RPMI8226 (cell line): ENCODE measurements around the gene RELN.

Experiments
- DNase-seq: peaks from one replicate; pipeline ENCODE4 v3.0.0-alpha.2; 2015

RELN gene

DNA sequence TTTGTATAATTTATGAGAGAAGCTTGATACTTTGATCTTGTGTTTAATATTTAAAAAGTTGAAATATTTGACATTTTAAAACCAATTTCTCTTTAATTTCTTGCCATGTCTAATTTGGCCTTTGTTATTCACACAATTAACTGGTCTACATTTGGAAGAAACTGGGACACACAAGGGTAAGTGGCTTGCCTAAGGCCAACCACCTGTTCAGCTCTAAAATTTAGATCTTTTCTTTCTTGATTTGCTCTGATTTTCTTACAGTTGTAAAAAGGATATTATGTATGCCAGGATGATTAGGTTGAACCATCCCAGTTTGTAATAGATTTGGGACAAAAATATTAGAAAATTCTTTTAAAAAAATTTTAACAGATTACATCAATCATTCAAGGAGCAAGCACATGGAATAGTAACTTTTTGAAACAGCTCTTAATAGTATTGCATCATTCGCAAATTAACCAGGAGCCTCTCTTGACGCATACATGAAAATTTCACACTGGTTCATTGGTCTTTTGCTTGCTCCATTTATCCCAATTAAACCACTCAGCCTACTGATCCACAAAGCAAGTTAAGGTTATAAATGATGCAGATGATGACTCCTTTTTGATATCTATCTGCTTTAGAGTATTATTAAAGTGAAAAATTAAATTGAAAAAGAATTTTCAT lies 321.0 kb downstream of the RELN start:
- DNase-seq = no peak

DNA sequence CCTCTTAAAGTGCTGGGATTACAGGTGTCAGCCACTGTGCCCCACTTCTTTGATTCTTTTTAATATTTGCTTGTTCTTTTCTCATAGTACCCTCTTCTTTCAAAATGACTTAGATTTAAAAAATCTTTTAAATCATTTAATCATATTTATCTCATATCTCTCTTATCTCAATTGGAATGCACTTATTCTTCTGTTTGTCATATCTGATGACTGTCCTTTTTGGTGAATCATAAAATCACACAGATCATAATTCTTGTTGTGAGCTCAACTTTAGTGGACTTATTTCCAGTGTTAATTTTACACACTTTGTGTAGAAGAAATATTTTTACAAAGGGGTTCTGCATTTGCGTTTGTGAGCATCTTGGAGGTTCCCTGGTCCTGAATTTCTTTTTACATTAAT lies 323.1 kb downstream of the RELN start:
- no peak for DNase-seq

DNA sequence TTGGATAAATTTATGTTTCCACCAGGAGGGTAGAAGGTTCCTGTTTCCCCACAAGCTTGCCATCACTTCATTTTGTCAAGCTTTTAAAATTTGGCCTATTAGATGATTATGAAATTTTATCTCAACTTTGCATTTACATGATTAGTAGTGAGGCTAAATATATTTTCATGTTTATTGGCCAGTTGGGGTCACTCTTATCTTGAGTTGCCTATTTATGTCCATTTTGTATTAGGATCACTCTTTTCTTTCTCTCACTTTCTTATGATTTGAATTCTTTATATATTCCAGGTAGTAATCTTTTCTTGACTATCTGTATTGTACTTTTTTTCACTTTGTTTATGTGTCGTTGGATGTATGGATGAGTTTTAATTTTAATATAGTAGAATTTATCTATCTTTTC lies 324.9 kb downstream of the RELN start:
- DNase-seq = no peak

DNA sequence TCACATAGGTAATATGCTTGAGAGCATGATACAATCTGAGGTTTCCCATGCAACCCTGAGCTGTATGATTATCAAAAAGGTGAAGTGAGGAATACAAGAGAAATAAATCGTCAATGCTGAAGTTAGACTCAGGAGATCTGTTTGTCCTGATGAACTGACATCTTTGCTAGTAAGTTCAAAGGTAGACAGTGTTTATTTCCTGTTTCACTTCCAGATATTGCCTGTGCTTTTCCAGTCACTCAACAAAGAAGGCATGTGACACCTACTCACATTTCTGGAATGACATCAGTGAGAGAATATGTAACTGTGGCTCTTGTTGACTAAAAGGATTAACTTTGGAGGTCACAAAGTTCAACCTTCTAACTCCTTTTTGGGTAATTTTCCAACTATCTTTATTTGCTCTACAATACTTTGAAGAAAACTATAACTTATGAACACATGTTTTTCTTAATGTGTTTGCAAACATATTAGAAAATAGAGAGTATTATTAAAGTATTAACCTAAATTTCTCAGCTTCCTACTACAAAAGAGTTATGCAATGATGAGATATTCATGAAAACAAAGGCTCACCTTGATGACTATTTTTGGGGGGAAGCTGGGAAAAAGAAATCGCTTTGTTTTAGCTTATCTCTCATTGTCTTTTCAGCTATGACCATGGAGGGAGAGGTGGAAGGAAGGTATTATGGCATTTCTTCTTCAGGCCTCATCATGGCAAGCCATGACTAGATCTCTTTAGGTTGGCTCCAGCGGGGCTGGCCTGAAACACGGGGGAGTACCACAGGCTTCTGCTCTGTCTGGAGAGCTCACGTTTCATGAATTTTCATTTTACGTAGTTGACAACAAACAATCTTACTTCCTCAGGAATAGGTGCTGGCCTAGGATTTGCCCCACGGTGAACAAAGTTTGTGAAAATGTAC lies 328.7 kb downstream of the RELN start:
- no peak for DNase-seq

DNA sequence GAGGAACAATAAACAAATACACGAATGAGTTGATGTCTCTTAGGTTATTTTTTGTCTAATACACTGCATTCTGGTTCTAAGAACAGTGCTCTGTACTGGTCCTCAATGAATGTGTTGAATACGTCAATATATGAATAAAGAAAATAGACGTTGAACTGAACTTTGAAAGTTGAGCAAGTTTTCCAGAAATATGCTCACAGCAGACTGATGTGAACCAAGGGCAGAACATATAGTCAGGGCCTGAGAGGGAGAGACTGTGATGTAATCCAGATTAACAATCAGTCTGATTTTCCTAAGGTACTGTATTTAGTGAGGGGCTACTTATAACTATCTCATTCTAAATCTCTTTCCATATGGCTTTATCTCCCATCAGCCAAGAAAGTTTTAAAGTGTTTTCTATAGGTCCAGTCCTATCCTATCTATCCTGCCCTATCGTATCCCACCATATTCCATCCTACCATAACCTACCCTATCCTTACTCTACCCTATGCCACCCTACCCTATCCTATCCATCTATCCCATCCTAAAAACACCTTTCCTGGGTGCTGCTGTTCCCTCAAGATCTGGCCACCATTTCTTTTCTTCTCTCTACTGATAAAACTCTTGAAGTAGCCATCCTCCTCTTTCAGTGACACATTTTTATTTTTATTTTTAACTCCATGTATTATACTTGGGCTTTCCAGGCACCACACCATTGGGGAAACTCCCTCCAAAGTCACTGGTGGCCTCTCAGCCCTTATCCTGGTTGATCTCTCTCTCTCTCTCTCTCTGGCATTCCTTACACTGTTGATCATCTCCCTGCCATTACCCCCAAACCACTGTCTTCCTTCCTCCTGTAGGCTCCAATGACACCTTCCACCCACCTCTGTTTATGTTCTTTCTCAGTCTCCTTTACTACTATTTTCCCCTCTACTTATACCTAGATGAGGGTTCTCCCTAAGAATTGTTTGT lies 331.1 kb downstream of the RELN start:
- DNase-seq = no peak

DNA sequence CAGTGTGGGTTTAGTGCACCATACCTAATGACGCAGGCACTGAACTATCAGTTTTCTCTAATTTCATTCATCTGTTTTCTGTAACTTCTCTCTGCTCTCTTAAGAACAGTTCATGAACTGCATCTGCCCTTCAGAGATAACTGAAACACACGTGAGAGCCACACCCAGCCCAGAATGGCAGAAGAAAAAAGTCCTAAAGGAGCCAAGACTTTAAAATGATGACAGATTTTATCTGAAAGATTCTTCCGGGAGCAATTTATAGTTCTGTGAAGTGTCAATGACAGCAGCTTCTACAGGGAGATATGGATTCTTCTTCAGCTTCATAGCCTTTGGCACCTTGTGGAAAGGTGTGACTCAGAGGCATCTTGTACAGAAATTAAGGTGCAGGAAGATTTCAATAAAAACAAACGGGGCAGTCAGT lies 332.0 kb downstream of the RELN start:
- DNase-seq = no peak

DNA sequence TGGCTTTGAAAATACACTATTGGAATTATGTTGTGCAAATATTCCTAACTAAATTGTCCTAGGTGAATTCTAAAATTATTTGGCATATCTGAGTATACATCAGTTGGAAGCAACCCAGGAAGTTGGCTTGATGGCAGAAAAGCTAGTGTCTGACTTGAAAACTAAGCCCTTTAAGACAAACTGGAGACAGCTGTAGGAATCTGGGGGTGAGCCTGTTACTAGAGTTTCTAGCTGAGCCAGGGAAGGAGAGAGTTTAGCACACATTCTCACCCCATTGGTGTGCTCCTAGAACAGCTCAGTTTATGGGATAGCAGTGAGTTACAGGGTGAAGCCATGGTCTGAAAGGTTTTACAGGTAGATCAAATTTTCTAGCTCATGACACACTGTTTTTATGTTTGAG lies 333.2 kb downstream of the RELN start:
- DNase-seq = no peak

DNA sequence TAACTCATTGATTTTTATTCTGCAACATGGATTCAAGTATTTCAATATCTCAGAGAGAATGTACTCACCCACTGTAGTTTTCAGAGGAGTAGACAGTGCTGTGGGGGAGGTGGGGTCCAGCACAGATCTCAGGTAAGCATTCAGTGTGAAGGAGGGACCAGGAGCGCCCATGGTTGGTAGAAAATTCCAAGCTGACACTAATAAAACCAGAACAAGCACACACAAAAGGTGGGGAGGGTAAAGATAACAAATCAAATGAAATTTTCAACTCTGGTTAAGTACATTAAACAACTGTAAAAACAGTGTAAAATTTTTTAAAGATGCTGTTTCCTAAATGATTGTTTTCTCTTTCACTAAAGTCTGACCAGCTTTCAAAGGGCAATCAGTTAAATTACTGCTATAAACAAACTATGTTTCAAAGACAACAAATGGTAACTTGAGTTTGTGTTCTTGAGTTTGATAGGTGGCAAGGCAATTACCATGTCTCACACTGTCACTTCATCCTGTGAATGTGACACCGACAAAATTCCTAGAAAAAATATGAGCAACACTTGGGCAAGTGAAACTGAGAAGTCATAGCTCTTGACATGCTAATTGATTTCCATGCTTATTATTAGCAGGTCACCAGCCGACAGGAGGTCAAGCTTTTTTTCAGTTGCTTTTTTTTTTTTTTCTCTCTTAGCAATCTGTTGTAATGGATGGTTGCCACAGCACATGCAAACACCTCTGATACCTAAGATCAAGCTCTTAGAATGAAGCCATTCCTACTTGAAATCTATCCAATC lies 337.7 kb downstream of the RELN start:
- DNase-seq = no peak

DNA sequence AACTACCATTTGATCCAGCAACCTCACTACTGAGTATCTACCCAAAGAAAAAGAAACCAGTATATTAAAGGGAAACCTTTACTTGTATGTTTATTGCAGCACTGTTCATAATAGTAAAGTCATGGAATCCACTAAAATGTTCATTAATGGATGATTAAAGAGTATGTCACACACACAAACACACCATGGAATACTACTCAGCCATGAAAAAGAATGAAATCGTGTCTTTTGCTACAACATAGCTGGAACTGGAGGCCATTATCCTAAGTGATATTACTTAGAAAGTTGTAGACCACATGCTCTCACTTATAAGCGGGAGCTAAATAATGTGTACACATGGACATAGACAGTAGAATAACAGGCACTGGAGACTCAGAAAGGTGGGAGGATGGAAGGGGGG lies 340.4 kb downstream of the RELN start:
- DNase-seq = no peak

DNA sequence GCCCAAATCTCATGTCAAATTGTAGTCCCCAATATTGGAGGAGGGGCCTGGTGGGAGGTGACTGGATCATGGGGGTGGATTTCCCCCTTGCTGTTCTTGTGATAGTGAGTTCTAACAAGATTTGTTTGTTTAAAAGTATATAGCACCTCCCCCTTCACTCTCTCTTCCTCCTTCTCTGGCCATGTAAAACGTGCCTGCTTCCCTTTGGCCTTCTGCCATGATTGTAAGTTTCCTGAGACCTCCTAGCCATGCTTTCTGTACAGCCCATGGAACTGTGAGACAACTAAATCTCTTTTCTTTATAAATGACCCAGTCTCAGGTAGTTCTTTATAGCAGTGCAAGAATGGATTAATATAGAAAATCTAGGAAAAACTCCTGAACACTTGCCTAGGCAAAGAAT lies 341.3 kb downstream of the RELN start:
- DNase-seq = no peak

DNA sequence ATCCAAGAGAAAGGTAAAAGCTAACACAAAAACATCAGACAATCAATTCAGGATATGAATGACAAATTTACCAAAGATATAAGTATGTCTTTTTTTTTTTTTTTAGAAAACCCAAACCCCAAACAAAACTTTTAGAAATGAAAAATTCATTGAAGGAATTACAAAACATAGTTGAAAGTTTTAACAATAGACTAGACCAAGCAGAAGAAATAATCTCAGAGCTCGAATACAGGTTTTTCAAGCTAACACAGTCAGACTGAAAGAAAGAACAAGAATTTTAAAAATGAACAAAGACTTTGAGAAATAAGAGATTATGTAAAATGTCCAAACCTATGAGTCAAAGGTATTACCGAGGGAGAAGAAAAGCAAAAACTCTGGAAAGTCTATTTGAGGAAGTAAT lies 345.1 kb downstream of the RELN start:
- no peak for DNase-seq

DNA sequence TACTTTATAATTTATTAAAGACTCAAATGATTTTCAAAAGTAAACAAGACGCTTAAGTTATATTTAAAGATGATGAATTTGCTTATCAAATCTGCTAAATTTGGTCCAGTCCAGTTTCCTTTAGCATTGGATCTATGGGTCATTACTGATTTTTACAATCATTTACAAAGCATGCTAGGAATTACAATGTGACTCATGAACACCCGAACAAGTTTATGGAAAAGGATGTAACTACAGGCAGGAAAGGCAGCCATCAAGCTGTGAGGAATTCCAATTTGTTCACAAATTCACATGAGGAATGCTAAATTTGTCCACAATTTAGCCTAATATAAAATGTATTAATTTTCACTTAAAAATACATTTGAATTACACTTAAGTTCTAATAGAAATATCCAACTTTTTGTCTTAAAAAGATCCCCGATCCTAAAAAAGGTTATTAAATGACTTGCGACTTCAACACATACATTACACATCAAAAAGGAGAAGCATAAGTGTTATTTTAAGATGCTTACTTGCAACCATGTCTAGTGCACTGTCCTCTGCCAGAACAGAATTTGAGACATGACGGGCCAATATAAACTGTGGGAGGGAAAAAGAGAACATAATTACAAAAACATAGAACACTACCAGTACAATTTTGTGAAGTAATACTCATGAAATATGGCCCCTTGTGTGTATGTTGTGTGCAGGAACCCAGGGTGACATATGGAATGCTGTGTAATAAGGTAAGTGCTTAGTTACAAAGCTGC lies 349.3 kb downstream of the RELN start:
- no peak for DNase-seq

DNA sequence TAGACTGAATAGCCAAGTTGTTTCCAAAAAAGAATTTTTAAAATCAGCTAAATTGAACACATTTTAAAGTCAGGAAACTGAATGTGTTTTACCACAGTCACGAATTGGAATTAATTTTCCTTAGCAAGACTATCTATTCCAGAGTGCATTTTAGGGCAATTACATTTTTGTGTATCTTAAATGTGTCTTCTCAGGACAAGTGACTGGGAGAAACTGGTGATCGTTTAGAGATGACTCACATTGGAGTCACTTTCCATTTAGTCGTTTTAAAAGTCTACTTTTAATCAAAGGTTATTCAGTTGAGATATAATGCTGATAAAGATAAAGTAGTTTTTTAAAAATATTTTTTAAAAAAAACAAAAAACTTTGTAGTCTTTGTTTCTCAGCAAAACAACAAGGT lies 351.7 kb downstream of the RELN start:
- DNase-seq = no peak

DNA sequence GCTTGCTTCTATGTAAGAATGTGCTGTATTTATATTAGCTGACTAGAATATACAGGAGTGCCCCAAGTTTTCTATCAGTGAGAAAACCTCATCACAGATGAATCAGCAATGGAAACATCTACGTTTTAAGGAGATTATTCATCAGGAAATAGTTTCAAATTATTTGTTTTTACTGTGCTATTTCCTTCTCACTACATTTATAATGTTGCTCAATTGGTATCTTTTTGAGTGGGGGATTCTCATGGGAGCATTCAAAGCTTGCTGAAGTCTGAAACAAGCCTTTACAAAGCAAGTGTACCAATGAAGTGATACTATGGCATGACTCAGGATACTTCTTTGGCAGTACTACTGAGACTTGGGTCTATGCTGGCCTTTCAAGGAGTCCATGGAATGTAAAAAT lies 352.4 kb downstream of the RELN start:
- DNase-seq = no peak

DNA sequence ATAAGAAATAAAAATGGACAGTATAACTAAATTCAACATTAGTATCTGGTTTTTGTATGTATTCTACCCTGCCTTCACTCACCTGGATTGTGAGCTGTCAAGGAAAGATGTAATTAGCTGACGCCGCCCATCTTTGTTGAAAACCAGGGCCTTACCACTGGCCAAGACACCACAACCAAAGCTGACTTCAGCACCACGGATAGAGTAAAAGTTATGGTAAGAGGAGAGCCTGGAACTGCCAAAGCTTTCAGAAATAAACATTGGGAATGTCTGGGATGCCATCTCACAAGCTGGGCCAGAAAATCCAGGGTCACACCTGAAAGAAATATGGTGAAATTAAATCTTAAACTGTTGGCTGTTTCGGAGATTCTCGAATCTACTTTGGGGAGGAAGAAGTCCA lies 353.3 kb downstream of the RELN start:
- DNase-seq = no peak

DNA sequence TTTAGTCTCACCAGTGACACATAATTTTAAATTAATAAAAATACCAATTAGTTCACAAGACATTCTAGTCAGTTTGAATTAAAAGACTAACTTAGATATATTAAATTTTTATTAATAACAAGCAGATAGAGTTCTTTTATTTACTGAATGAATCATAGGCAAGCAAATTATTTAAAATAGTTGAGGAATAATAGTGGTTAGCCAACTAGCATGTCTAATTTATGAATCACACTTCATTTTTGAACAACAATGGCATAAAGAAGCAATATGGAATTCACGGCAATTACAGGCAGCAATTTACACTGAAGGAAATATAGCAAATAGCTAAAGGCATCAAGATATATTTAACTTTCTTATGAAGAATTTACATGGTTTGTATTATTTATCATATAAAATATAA lies 356.5 kb downstream of the RELN start:
- no peak for DNase-seq

DNA sequence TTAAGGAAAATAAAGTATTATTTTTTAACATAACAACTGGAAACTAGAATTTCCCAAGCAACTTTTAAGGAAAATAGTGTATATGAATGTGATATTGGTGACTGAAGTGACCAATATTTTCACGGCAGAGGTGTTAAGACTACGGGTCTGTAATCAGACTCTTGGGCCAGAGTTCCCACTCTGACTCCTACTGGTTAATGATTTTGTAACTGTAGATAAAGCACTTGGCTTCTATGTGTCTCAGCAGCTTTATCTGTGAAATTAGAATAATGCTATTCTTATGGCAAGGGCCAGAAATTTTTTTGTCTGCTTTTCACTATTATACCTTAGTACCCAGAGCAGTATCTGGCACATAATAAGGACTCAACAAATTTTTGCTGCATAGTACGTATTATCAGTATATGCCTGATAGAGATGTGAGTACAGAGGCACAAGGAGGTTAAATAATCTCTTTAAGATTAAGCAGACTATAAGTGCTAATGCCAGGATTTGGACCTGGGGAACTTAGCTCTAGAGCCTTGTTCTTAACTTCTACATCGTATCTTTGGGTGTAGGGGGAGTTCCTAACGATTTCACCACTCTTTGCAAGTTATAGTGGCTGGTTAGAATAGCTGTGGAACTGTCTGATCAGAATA lies 357.3 kb downstream of the RELN start:
- DNase-seq = no peak

DNA sequence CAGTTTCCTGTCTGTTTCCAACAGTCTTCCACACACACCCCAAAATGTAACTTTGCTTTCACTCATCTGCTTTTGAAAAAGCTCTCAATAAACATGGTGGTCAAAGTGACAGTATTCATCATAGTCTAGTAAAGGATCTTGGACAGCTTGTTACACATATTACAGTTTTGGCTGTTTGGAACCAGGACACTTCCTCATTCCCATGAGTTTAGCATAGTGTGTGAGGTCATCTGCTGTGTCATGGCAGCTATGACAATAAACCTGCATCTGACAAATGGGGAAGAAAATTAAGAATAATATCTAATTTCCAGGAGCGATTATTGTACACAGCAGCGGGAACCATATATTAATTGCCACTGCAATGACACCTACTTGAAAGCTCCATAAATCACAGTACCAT lies 359.1 kb downstream of the RELN start:
- DNase-seq = no peak

DNA sequence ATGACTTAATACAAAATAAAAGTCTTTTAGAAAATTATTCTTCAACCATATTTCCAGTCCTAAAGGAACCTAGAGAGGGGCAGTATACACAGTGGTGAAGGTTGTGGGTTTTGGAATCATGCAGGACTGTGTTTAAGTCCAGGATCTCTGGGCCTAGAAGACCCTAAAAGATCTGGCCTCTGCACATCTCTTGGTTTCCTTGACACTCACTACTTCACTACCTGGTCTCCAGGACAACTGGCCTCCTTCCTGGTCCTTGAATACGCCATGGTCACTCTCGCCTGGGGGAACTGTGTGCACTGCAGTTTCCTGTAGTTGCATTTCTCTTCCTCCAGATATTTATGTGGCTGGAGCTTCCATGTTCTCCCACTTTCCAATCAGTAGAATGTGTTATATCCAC lies 360.7 kb downstream of the RELN start:
- no peak for DNase-seq

DNA sequence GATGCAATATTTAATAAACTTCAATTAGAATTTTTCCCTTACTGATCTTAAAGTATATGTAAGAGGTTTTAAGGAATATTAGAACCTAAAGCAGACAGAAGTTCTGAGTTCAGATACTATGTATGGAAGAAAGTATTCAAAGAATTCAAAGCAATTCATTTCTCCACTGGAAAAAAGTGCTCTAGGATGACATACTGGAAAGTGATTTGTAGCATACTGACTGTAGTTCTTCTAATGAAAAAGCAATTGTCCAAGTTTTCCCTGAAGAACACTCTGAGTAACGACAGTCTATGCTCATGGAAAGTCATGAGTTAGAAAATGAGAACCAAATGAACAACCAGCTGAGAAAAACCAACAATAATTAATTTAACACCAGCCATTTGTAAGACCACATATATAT lies 362.7 kb downstream of the RELN start:
- DNase-seq = no peak

DNA sequence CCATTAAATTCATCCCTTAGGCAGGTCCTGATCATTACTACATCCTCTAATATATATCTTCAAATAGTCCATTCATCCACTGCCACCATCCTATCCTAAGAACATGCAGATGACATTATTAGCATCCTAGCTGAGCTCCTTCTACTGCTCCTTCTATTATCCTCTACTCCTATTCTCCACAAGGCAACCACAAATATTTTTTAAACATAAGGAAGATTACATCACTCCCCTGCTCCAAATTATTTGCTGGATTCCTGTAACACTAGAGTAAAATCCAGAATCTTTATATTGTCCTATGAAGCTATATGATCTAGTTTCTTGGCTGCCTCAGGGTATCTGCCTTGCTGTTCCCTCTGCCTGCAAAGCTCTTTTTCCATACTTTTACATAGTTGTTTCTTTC lies 367.2 kb downstream of the RELN start:
- no peak for DNase-seq
